IMR-90 (cell line): ENCODE measurements around the gene CD8B. TPM values are rescaled to one million over a fixed set of nuclear protein-coding genes. Genes with fewer than 3 reads are reported as not detected.

Source experiments
- ATAC-seq: fragments of 200-7000 bp; cut with Tn5 transposase; 2 replicates; pipeline ENCODE4 v1.9.1; 2020; ENCODE audit warnings: low read depth, mild to moderate bottlenecking, moderate library complexity
- BruUV-seq: library from RNA; stranded (reverse); fragments of 400-500 nt; replicated peaks from 2 replicates; lab custom pipeline; 2021; lab: Mats Ljungman, UMichigan
- CTCF ChIA-PET: fragments of 300-600 bp; formaldehyde crosslinking; extraction: SDS; loops from one replicate; lab custom pipeline; 2021; ENCODE audit warnings: antibody characterized with exemption; lab: Yijun Ruan, JAX
- POLR2A ChIA-PET: fragments of 300-600 bp; sonication (Branson Sonifier 250); formaldehyde crosslinking; loops from one replicate; lab custom pipeline; 2022; ENCODE audit warnings: antibody characterized with exemption; ENCODE audit not compliant: unreplicated experiment; lab: Charles Lee
- DNase-seq: peaks from one replicate; pipeline ENCODE4 v3.0.0; 2013
- H2AFZ ChIP-seq: replicated peaks from 2 replicates; pipeline ENCODE3; 2013; ENCODE audit warnings: low read length, mild to moderate bottlenecking; ENCODE audit not compliant: poor library complexity
- H2AK5ac ChIP-seq: 2 replicates; pipeline ENCODE4 v1.6.1; 2013; ENCODE audit warnings: low read depth, low read length, inconsistent platforms
- H2AK9ac ChIP-seq: replicated peaks from 2 replicates; pipeline ENCODE3; 2013; ENCODE audit warnings: mild to moderate bottlenecking, low read depth, low read length, moderate library complexity; ENCODE audit not compliant: poor library complexity
- H2BK120ac ChIP-seq: 2 replicates; pipeline ENCODE4 v1.6.1; 2013; ENCODE audit warnings: low read depth, low read length, inconsistent platforms
- H2BK15ac ChIP-seq: 3 replicates; pipeline ENCODE4 v1.6.1; 2013; ENCODE audit warnings: low read depth, low read length, inconsistent platforms
- H2BK20ac ChIP-seq: 2 replicates; pipeline ENCODE4 v1.6.1; 2013; ENCODE audit warnings: low read depth, mild to moderate bottlenecking, inconsistent platforms, low read length, moderate library complexity
- H2BK5ac ChIP-seq: 2 replicates; pipeline ENCODE4 v1.6.1; 2013; ENCODE audit warnings: mild to moderate bottlenecking, low read depth, low read length, inconsistent platforms; ENCODE audit not compliant: poor library complexity, severe bottlenecking
- H3K14ac ChIP-seq: replicated peaks from 2 replicates; pipeline ENCODE4 v1.6.1; 2013; ENCODE audit warnings: low read depth, low read length, inconsistent platforms
- H3K18ac ChIP-seq: 2 replicates; pipeline ENCODE4 v1.6.1; 2013; ENCODE audit warnings: low read depth, low read length, control low read depth
- H3K23ac ChIP-seq: 2 replicates; pipeline ENCODE4 v1.6.1; 2013; ENCODE audit warnings: low read depth, low read length, inconsistent platforms
- H3K27ac ChIP-seq: 2 replicates; pipeline ENCODE4 v1.5.1; 2013; ENCODE audit warnings: mild to moderate bottlenecking, control low read depth, low read length; ENCODE audit not compliant: insufficient read depth
- H3K27me3 ChIP-seq: 2 replicates; pipeline ENCODE4 v1.6.1; 2013; ENCODE audit warnings: low read length; ENCODE audit not compliant: control insufficient read depth, insufficient read depth
- H3K36me3 ChIP-seq: 2 replicates; pipeline ENCODE4 v1.6.1; 2013; ENCODE audit warnings: low read length, mixed read lengths; ENCODE audit not compliant: control insufficient read depth, insufficient read depth
- H3K4ac ChIP-seq: 2 replicates; pipeline ENCODE4 v1.6.1; 2013; ENCODE audit warnings: low read depth, low read length, inconsistent platforms
- H3K4me1 ChIP-seq: 2 replicates; pipeline ENCODE4 v1.6.1; 2013; ENCODE audit warnings: low read length, mixed read lengths; ENCODE audit not compliant: control insufficient read depth, insufficient read depth
- H3K4me2 ChIP-seq: 2 replicates; pipeline ENCODE4 v1.6.1; 2013; ENCODE audit warnings: low read depth, mild to moderate bottlenecking, control low read depth, low read length, moderate library complexity
- H3K4me3 ChIP-seq: 2 replicates; pipeline ENCODE4 v1.5.1; 2013; ENCODE audit warnings: low read depth, mild to moderate bottlenecking, control low read depth, low read length, moderate library complexity; ENCODE audit not compliant: insufficient read depth
- H3K56ac ChIP-seq: 2 replicates; pipeline ENCODE4 v1.6.1; 2013; ENCODE audit warnings: low read length, inconsistent platforms; ENCODE audit not compliant: insufficient read depth; ENCODE audit errors: extremely low read depth
- H3K79me1 ChIP-seq, 2 experiments: 2 replicates each; pipeline ENCODE4 v1.6.1; 2013; ENCODE audit warnings: low read length in 2 of 2, inconsistent platforms in 1 of 2, low read depth in 1 of 2
- H3K9ac ChIP-seq: 2 replicates; pipeline ENCODE4 v1.6.1; 2013; ENCODE audit warnings: low read depth, low read length, control low read depth
- H3K9me1 ChIP-seq: 2 replicates; pipeline ENCODE4 v1.6.1; 2013; ENCODE audit warnings: low read length, inconsistent platforms; ENCODE audit not compliant: insufficient read depth
- H3K9me3 ChIP-seq: 2 replicates; pipeline ENCODE4 v1.6.1; 2013; ENCODE audit warnings: low read length; ENCODE audit not compliant: control insufficient read depth, insufficient read depth
- H4K20me1 ChIP-seq: 2 replicates; pipeline ENCODE4 v1.6.1; 2013; ENCODE audit warnings: low read length, inconsistent platforms; ENCODE audit not compliant: insufficient read depth
- H4K5ac ChIP-seq: 2 replicates; pipeline ENCODE4 v1.6.1; 2013; ENCODE audit warnings: mild to moderate bottlenecking, low read depth, low read length, control low read depth
- H4K8ac ChIP-seq, 2 experiments: 2 replicates each; pipeline ENCODE4 v1.6.1; 2013; ENCODE audit warnings: low read depth in 2 of 2, low read length in 2 of 2, control low read depth in 1 of 2, inconsistent platforms in 1 of 2
- H4K91ac ChIP-seq: 2 replicates; pipeline ENCODE4 v1.6.1; 2013; ENCODE audit warnings: low read depth, low read length, inconsistent platforms; ENCODE audit not compliant: insufficient read depth
- CHD1 ChIP-seq: IDR thresholded peaks from 2 replicates; pipeline ENCODE4 v1.6.1; 2012; ENCODE audit warnings: low read depth, low read length, improper control_type of control experiment
- MAZ ChIP-seq: IDR thresholded peaks from 2 replicates; pipeline ENCODE4 v1.6.1; 2012; ENCODE audit warnings: low read depth, mild to moderate bottlenecking, low read length, improper control_type of control experiment, moderate library complexity, borderline replicate concordance
- MXI1 ChIP-seq: IDR thresholded peaks from 2 replicates; pipeline ENCODE4 v1.6.1; 2012; ENCODE audit warnings: low read depth, mild to moderate bottlenecking, low read length, moderate library complexity, borderline replicate concordance
- RAD21 ChIP-seq: IDR thresholded peaks from 2 replicates; pipeline ENCODE4 v1.6.1; 2012; ENCODE audit warnings: low read length, improper control_type of control experiment
- SMC3 ChIP-seq: fragments of 150-350 bp; IDR thresholded peaks from 2 replicates; pipeline ENCODE4 v1.6.1; 2016; ENCODE audit warnings: low read depth, mild to moderate bottlenecking, antibody characterized with exemption, low read length, moderate library complexity
- USF2 ChIP-seq: fragments of 150-350 bp; IDR thresholded peaks from 2 replicates; pipeline ENCODE4 v1.6.1; 2017; ENCODE audit warnings: mild to moderate bottlenecking, antibody characterized with exemption, low read length, low read depth
- WGBS, 2 experiments: methylation state at CpG; one replicate each; pipeline versions ENCODE4 v1.1.5 to v1.1.7; 2013; ENCODE audit warnings: missing lambda C conversion rate in 2 of 2; ENCODE audit not compliant: insufficient read length in 1 of 2; ENCODE audit errors: extremely low coverage in 2 of 2; 5-methylcytosine and 5-hydroxymethylcytosine counted together
- dilution Hi-C: fragments of 300-500 bp; cut with HindIII; formaldehyde crosslinking; loops from one replicate; pipeline ENCODE4 v1.14.3; 2018; ENCODE audit warnings: low sequenced_read_pairs; ENCODE audit not compliant: unreplicated experiment
- in situ Hi-C: fragments of 300-500 bp; cut with MboI; formaldehyde crosslinking; loops from 3 replicates; pipeline ENCODE4 v1.14.3; 2019; ENCODE audit warnings: low sequenced_read_pairs, inconsistent platforms, mixed read lengths
- intact Hi-C: fragments of 100-400 bp; cut with micrococcal nuclease; formaldehyde crosslinking; loops from 2 replicates; pipeline ENCODE4 v1.10.0; 2022
- polyA plus RNA-seq, 3 experiments: library from polyadenylated mRNA; depleted of rRNA; stranded (reverse); fragments of >200 nt; gene quantifications; 2 replicates each; pipeline ENCODE4 v1.2.3, GENCODE V29; 2012; ENCODE audit warnings: low replicate concordance in 1 of 3
- total RNA-seq: library from RNA; depleted of rRNA; stranded (reverse); fragments of >200 nt; gene quantifications from 2 replicates; pipeline ENCODE4 v1.2.3, GENCODE V29; 2012

The CD8B gene
- total and polyA plus RNA-seq, 2 of the 4 experiments (the other 2 are of a cell fraction) = not detected

- no peak overlapping the region for H2AFZ ChIP-seq
- no peak overlapping the region for H2BK120ac ChIP-seq
- ATAC-seq (no peak), DNase-seq (no peak)
- no peak overlapping the region for H4K5ac ChIP-seq
- no peak overlapping the region for H3K18ac ChIP-seq
- H2BK20ac ChIP-seq = no peak overlapping the region
- no peak overlapping the region for H3K27ac ChIP-seq
- intact Hi-C loops = no loop called here
- H3K56ac ChIP-seq = no peak overlapping the region
- in situ Hi-C loops = no loop called here
- H3K4me2 ChIP-seq = no peak overlapping the region
- peaks cover 9% of the 10 kb centered on the region; the same call in 1 of the 2 replicates for H3K9me3 ChIP-seq
- H2AK9ac ChIP-seq = no peak overlapping the region
- dilution Hi-C loops = no loop called here
- no peak overlapping the region for H2BK5ac ChIP-seq
- no peaks in the 10 kb centered on the region for H3K79me1 ChIP-seq
- no peak overlapping the region for H3K14ac ChIP-seq
- no peak overlapping the region for H3K23ac ChIP-seq
- H3K4me3 ChIP-seq = no peak overlapping the region
- no peak overlapping the region for H3K9ac ChIP-seq
- H2BK15ac ChIP-seq = no peak overlapping the region
- POLR2A ChIA-PET = no interaction called here
- H3K4ac ChIP-seq = no peak overlapping the region
- TF ChIP-seq MXI1 = no peak
- no peak for TF ChIP-seq MAZ
- no peak for TF ChIP-seq SMC3
- TF ChIP-seq CHD1 = no peak
- TF ChIP-seq USF2 = no peak
- no peak for TF ChIP-seq RAD21
- H3K4me1 ChIP-seq = 0 out of 2 replicates have a peak, but pooled peaks cover 2% of the 10 kb centered on the region
- H2AK5ac ChIP-seq = no peak overlapping the region
- H3K27me3 ChIP-seq = peaks cover 71% of the 10 kb centered on the region
- no peaks in the 10 kb centered on the region for H4K20me1 ChIP-seq
- no peak overlapping the region for H4K91ac ChIP-seq
- no peaks in the 10 kb centered on the region; the same call in 1 of the 2 replicates for H3K9me1 ChIP-seq
- WGBS, 2 experiments = no CpG with 5 or more reads among the region's 2 CpGs
- CTCF ChIA-PET = no interaction called here
- no peak overlapping the region for H4K8ac ChIP-seq
- H3K36me3 ChIP-seq = no peaks in the 10 kb centered on the region
- no TSS peak for BruUV-seq
These were observed 74.0 kb downstream of the CD8B start for GRCh38 chr2:86787736-86788135.
